IMR-90 (cell line): ENCODE measurements around the gene PLA2G12A. TPM values are rescaled to one million over a fixed set of nuclear protein-coding genes. Genes with fewer than 3 reads are reported as not detected.

ENCODE experiments used
- ATAC-seq: fragments of 200-7000 bp; cut with Tn5 transposase; 2 replicates; pipeline ENCODE4 v1.9.1; 2020; ENCODE audit warnings: low read depth, mild to moderate bottlenecking, moderate library complexity
- BruUV-seq: library from RNA; stranded (reverse); fragments of 400-500 nt; replicated peaks from 2 replicates; lab custom pipeline; 2021; lab: Mats Ljungman, UMichigan
- CTCF ChIA-PET: fragments of 300-600 bp; formaldehyde crosslinking; extraction: SDS; loops from one replicate; lab custom pipeline; 2021; ENCODE audit warnings: antibody characterized with exemption; lab: Yijun Ruan, JAX
- POLR2A ChIA-PET: fragments of 300-600 bp; sonication (Branson Sonifier 250); formaldehyde crosslinking; loops from one replicate; lab custom pipeline; 2022; ENCODE audit warnings: antibody characterized with exemption; ENCODE audit not compliant: unreplicated experiment; lab: Charles Lee
- DNase-seq: peaks from one replicate; pipeline ENCODE4 v3.0.0; 2013
- H2AFZ ChIP-seq: replicated peaks from 2 replicates; pipeline ENCODE3; 2013; ENCODE audit warnings: low read length, mild to moderate bottlenecking; ENCODE audit not compliant: poor library complexity
- H2AK5ac ChIP-seq: 2 replicates; pipeline ENCODE4 v1.6.1; 2013; ENCODE audit warnings: low read depth, low read length, inconsistent platforms
- H2AK9ac ChIP-seq: replicated peaks from 2 replicates; pipeline ENCODE3; 2013; ENCODE audit warnings: mild to moderate bottlenecking, low read depth, low read length, moderate library complexity; ENCODE audit not compliant: poor library complexity
- H2BK120ac ChIP-seq: 2 replicates; pipeline ENCODE4 v1.6.1; 2013; ENCODE audit warnings: low read depth, low read length, inconsistent platforms
- H2BK15ac ChIP-seq: 3 replicates; pipeline ENCODE4 v1.6.1; 2013; ENCODE audit warnings: low read depth, low read length, inconsistent platforms
- H2BK20ac ChIP-seq: 2 replicates; pipeline ENCODE4 v1.6.1; 2013; ENCODE audit warnings: low read depth, mild to moderate bottlenecking, inconsistent platforms, low read length, moderate library complexity
- H2BK5ac ChIP-seq: 2 replicates; pipeline ENCODE4 v1.6.1; 2013; ENCODE audit warnings: mild to moderate bottlenecking, low read depth, low read length, inconsistent platforms; ENCODE audit not compliant: poor library complexity, severe bottlenecking
- H3K14ac ChIP-seq: replicated peaks from 2 replicates; pipeline ENCODE4 v1.6.1; 2013; ENCODE audit warnings: low read depth, low read length, inconsistent platforms
- H3K18ac ChIP-seq: 2 replicates; pipeline ENCODE4 v1.6.1; 2013; ENCODE audit warnings: low read depth, low read length, control low read depth
- H3K23ac ChIP-seq: 2 replicates; pipeline ENCODE4 v1.6.1; 2013; ENCODE audit warnings: low read depth, low read length, inconsistent platforms
- H3K27ac ChIP-seq: 2 replicates; pipeline ENCODE4 v1.5.1; 2013; ENCODE audit warnings: mild to moderate bottlenecking, control low read depth, low read length; ENCODE audit not compliant: insufficient read depth
- H3K27me3 ChIP-seq: 2 replicates; pipeline ENCODE4 v1.6.1; 2013; ENCODE audit warnings: low read length; ENCODE audit not compliant: control insufficient read depth, insufficient read depth
- H3K36me3 ChIP-seq: 2 replicates; pipeline ENCODE4 v1.6.1; 2013; ENCODE audit warnings: low read length, mixed read lengths; ENCODE audit not compliant: control insufficient read depth, insufficient read depth
- H3K4ac ChIP-seq: 2 replicates; pipeline ENCODE4 v1.6.1; 2013; ENCODE audit warnings: low read depth, low read length, inconsistent platforms
- H3K4me1 ChIP-seq: 2 replicates; pipeline ENCODE4 v1.6.1; 2013; ENCODE audit warnings: low read length, mixed read lengths; ENCODE audit not compliant: control insufficient read depth, insufficient read depth
- H3K4me2 ChIP-seq: 2 replicates; pipeline ENCODE4 v1.6.1; 2013; ENCODE audit warnings: low read depth, mild to moderate bottlenecking, control low read depth, low read length, moderate library complexity
- H3K4me3 ChIP-seq: 2 replicates; pipeline ENCODE4 v1.5.1; 2013; ENCODE audit warnings: low read depth, mild to moderate bottlenecking, control low read depth, low read length, moderate library complexity; ENCODE audit not compliant: insufficient read depth
- H3K56ac ChIP-seq: 2 replicates; pipeline ENCODE4 v1.6.1; 2013; ENCODE audit warnings: low read length, inconsistent platforms; ENCODE audit not compliant: insufficient read depth; ENCODE audit errors: extremely low read depth
- H3K79me1 ChIP-seq, 2 experiments: 2 replicates each; pipeline ENCODE4 v1.6.1; 2013; ENCODE audit warnings: low read length in 2 of 2, inconsistent platforms in 1 of 2, low read depth in 1 of 2
- H3K9ac ChIP-seq: 2 replicates; pipeline ENCODE4 v1.6.1; 2013; ENCODE audit warnings: low read depth, low read length, control low read depth
- H3K9me1 ChIP-seq: 2 replicates; pipeline ENCODE4 v1.6.1; 2013; ENCODE audit warnings: low read length, inconsistent platforms; ENCODE audit not compliant: insufficient read depth
- H3K9me3 ChIP-seq: 2 replicates; pipeline ENCODE4 v1.6.1; 2013; ENCODE audit warnings: low read length; ENCODE audit not compliant: control insufficient read depth, insufficient read depth
- H4K20me1 ChIP-seq: 2 replicates; pipeline ENCODE4 v1.6.1; 2013; ENCODE audit warnings: low read length, inconsistent platforms; ENCODE audit not compliant: insufficient read depth
- H4K5ac ChIP-seq: 2 replicates; pipeline ENCODE4 v1.6.1; 2013; ENCODE audit warnings: mild to moderate bottlenecking, low read depth, low read length, control low read depth
- H4K8ac ChIP-seq, 2 experiments: 2 replicates each; pipeline ENCODE4 v1.6.1; 2013; ENCODE audit warnings: low read depth in 2 of 2, low read length in 2 of 2, control low read depth in 1 of 2, inconsistent platforms in 1 of 2
- H4K91ac ChIP-seq: 2 replicates; pipeline ENCODE4 v1.6.1; 2013; ENCODE audit warnings: low read depth, low read length, inconsistent platforms; ENCODE audit not compliant: insufficient read depth
- BHLHE40 ChIP-seq: fragments of 150-350 bp; IDR thresholded peaks from 2 replicates; pipeline ENCODE4 v1.6.1; 2016; ENCODE audit warnings: mild to moderate bottlenecking, low read depth, low read length
- CHD1 ChIP-seq: IDR thresholded peaks from 2 replicates; pipeline ENCODE4 v1.6.1; 2012; ENCODE audit warnings: low read depth, low read length, improper control_type of control experiment
- CTCF ChIP-seq: conservative IDR thresholded peaks from 2 replicates; pipeline ENCODE4 v1.5.1; 2012; ENCODE audit warnings: mild to moderate bottlenecking, low read depth, low read length, improper control_type of control experiment
- ELK1 ChIP-seq: fragments of 150-350 bp; IDR thresholded peaks from 2 replicates; pipeline ENCODE4 v1.6.1; 2016; ENCODE audit warnings: low read depth, mild to moderate bottlenecking, low read length, moderate library complexity, borderline replicate concordance
- FOS ChIP-seq: fragments of 150-350 bp; IDR thresholded peaks from 2 replicates; pipeline ENCODE4 v1.6.1; 2016; ENCODE audit warnings: low read depth, low read length
- MAFK ChIP-seq: IDR thresholded peaks from 2 replicates; pipeline ENCODE4 v1.6.1; 2012; ENCODE audit warnings: low read depth, low read length, improper control_type of control experiment
- MXI1 ChIP-seq: IDR thresholded peaks from 2 replicates; pipeline ENCODE4 v1.6.1; 2012; ENCODE audit warnings: low read depth, mild to moderate bottlenecking, low read length, moderate library complexity, borderline replicate concordance
- NFE2L2 ChIP-seq: fragments of 150-350 bp; IDR thresholded peaks from 2 replicates; pipeline ENCODE4 v1.6.1; 2016; ENCODE audit warnings: low read depth, mild to moderate bottlenecking, low read length
- POLR2A ChIP-seq: IDR thresholded peaks from 2 replicates; pipeline ENCODE4 v1.6.1; 2012; ENCODE audit warnings: mild to moderate bottlenecking, low read depth, low read length
- RAD21 ChIP-seq: IDR thresholded peaks from 2 replicates; pipeline ENCODE4 v1.6.1; 2012; ENCODE audit warnings: low read length, improper control_type of control experiment
- RCOR1 ChIP-seq: IDR thresholded peaks from 2 replicates; pipeline ENCODE4 v1.6.1; 2012; ENCODE audit warnings: mild to moderate bottlenecking, low read length, improper control_type of control experiment; ENCODE audit not compliant: insufficient replicate concordance
- RFX5 ChIP-seq: IDR thresholded peaks from 2 replicates; pipeline ENCODE4 v1.8.0; 2012; ENCODE audit warnings: low read depth, mild to moderate bottlenecking, low read length, moderate library complexity
- USF2 ChIP-seq: fragments of 150-350 bp; IDR thresholded peaks from 2 replicates; pipeline ENCODE4 v1.6.1; 2017; ENCODE audit warnings: mild to moderate bottlenecking, antibody characterized with exemption, low read length, low read depth
- WGBS, 2 experiments: methylation state at CpG; one replicate each; pipeline versions ENCODE4 v1.1.5 to v1.1.7; 2013; ENCODE audit warnings: missing lambda C conversion rate in 2 of 2; ENCODE audit not compliant: insufficient read length in 1 of 2; ENCODE audit errors: extremely low coverage in 2 of 2; 5-methylcytosine and 5-hydroxymethylcytosine counted together
- dilution Hi-C: fragments of 300-500 bp; cut with HindIII; formaldehyde crosslinking; loops from one replicate; pipeline ENCODE4 v1.14.3; 2018; ENCODE audit warnings: low sequenced_read_pairs; ENCODE audit not compliant: unreplicated experiment
- in situ Hi-C: fragments of 300-500 bp; cut with MboI; formaldehyde crosslinking; loops from 3 replicates; pipeline ENCODE4 v1.14.3; 2019; ENCODE audit warnings: low sequenced_read_pairs, inconsistent platforms, mixed read lengths
- intact Hi-C: fragments of 100-400 bp; cut with micrococcal nuclease; formaldehyde crosslinking; loops from 2 replicates; pipeline ENCODE4 v1.10.0; 2022
- polyA plus RNA-seq, 3 experiments: library from polyadenylated mRNA; depleted of rRNA; stranded (reverse); fragments of >200 nt; gene quantifications; 2 replicates each; pipeline ENCODE4 v1.2.3, GENCODE V29; 2012; ENCODE audit warnings: low replicate concordance in 1 of 3
- total RNA-seq: library from RNA; depleted of rRNA; stranded (reverse); fragments of >200 nt; gene quantifications from 2 replicates; pipeline ENCODE4 v1.2.3, GENCODE V29; 2012

The PLA2G12A gene
- total and polyA plus RNA-seq, 2 of the 4 experiments (the other 2 are of a cell fraction): 10.3 to 17.4 TPM

DNA sequence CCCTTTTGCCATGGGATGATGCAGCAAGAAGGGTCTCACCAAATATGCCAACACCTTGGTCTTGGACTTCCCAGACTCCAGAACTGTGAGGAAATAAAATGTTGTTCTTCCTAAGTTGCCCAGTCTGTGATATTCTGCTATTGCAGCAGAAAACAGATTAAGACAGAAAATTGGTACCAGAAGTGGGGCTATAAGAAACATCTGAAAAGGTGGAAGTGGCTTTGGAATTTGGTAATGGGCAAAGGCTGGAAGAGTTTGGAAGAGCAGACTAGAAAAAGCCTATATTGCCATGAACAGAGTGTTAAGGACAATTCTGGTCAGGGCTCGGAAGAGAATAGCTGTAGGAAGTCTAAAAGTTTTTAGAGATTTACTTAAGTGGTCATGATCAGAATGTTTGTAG lies 54.0 kb downstream of the PLA2G12A start:
- CTCF ChIA-PET: interaction anchor here (0.9 kb wide), 1 partner anchor 12 kb away, joined by 5 read pairs; no protein-coding TSS in a partner anchor
- H2AK9ac ChIP-seq: no peak overlapping the region
- H3K79me1 ChIP-seq: no peaks in the 10 kb centered on the region
- ATAC-seq (no peak), DNase-seq (no peak)
- no TSS peak for BruUV-seq
- H2BK5ac ChIP-seq: no peak overlapping the region
- H4K5ac ChIP-seq: no peak overlapping the region
- H3K9me1 ChIP-seq: no peaks in the 10 kb centered on the region
- no peak overlapping the region for H3K23ac ChIP-seq
- no peak overlapping the region for H3K56ac ChIP-seq
- TF ChIP-seq USF2 (no peak), MXI1 (no peak), RFX5 (no peak), CTCF (no peak), BHLHE40 (no peak), CHD1 (no peak), POLR2A (no peak), MAFK (no peak), NFE2L2 (no peak), RCOR1 (no peak), ELK1 (no peak), RAD21 (no peak), FOS (no peak)
- WGBS, 2 experiments: 100% methylated on average over 1 of the region's 1 CpG; no CpG with 5 or more reads in 1 of the 2 experiments
- no peak overlapping the region for H3K18ac ChIP-seq
- no peaks in the 10 kb centered on the region for H3K4me1 ChIP-seq
- no peaks in the 10 kb centered on the region for H3K27me3 ChIP-seq
- H3K14ac ChIP-seq: no peak overlapping the region
- no peak overlapping the region for H3K9ac ChIP-seq
- no peaks in the 10 kb centered on the region for H3K9me3 ChIP-seq
- H3K4ac ChIP-seq: no peak overlapping the region
- H2AK5ac ChIP-seq: no peak overlapping the region
- no peak overlapping the region for H3K4me3 ChIP-seq
- H4K8ac ChIP-seq: no peak overlapping the region
- no peaks in the 10 kb centered on the region for H3K36me3 ChIP-seq
- POLR2A ChIA-PET: no interaction called here
- no peaks in the 10 kb centered on the region for H4K20me1 ChIP-seq
- no peak overlapping the region for H4K91ac ChIP-seq
- intact Hi-C loops: no loop called here
- in situ Hi-C loops: no loop called here
- H3K27ac ChIP-seq: no peak overlapping the region
- no peak overlapping the region for H2AFZ ChIP-seq
- no peak overlapping the region for H2BK120ac ChIP-seq
- H2BK15ac ChIP-seq: no peak overlapping the region
- no peak overlapping the region for H3K4me2 ChIP-seq
- no peak overlapping the region for H2BK20ac ChIP-seq
- dilution Hi-C loops: no loop called here
